GM19438 (cell line): ENCODE data around the gene ARHGAP15.

Experiments used
- ATAC-seq: cut with Tn5 transposase; IDR thresholded peaks from one replicate; pipeline ENCODE4 v1.9.1; 2021; ENCODE audit warnings: low read depth; ENCODE audit not compliant: unreplicated experiment

ARHGAP15 gene

GRCh38 chr2:143163499-143163898, 34.3 kb downstream of the ARHGAP15 start:
- ATAC-seq, result no peak

- ATAC-seq, result no peak
Observed at GRCh38 chr2:143165291-143165690, 36.1 kb downstream of the ARHGAP15 start.

GRCh38 chr2:143169105-143169504, 39.9 kb downstream of the ARHGAP15 start:
- no peak for ATAC-seq

GRCh38 chr2:143171817-143172216, 42.6 kb downstream of the ARHGAP15 start:
- no peak for ATAC-seq

GRCh38 chr2:143175438-143175837, 46.2 kb downstream of the ARHGAP15 start:
- no peak for ATAC-seq

GRCh38 chr2:143176606-143177005, 47.4 kb downstream of the ARHGAP15 start:
- ATAC-seq, result no peak

GRCh38 chr2:143177096-143177786, 48.0 kb downstream of the ARHGAP15 start:
- ATAC-seq, result peak; percentile 94

- no peak for ATAC-seq
Observed at GRCh38 chr2:143181494-143181893, 52.3 kb downstream of the ARHGAP15 start.

GRCh38 chr2:143182649-143183048, 53.4 kb downstream of the ARHGAP15 start:
- ATAC-seq, result no peak

- no peak for ATAC-seq
Observed at GRCh38 chr2:143183804-143184463, 54.7 kb downstream of the ARHGAP15 start.

GRCh38 chr2:143186876-143187275, 57.7 kb downstream of the ARHGAP15 start:
- no peak for ATAC-seq

- no peak for ATAC-seq
Observed at GRCh38 chr2:143190431-143190830, 61.2 kb downstream of the ARHGAP15 start.

GRCh38 chr2:143192106-143192505, 62.9 kb downstream of the ARHGAP15 start:
- ATAC-seq, result no peak

- no peak for ATAC-seq
Observed at GRCh38 chr2:143192716-143193115, 63.5 kb downstream of the ARHGAP15 start.

- no peak for ATAC-seq
Observed at GRCh38 chr2:143193121-143193520, 63.9 kb downstream of the ARHGAP15 start.

GRCh38 chr2:143195511-143195910, 66.3 kb downstream of the ARHGAP15 start:
- ATAC-seq, result no peak

- ATAC-seq, result no peak
Observed at GRCh38 chr2:143204062-143204461, 74.8 kb downstream of the ARHGAP15 start.

- ATAC-seq, result no peak
Observed at GRCh38 chr2:143205106-143205764, 76.0 kb downstream of the ARHGAP15 start.

- ATAC-seq, result no peak
Observed at GRCh38 chr2:143209570-143210445, 80.6 kb downstream of the ARHGAP15 start.

GRCh38 chr2:143210446-143210819, 81.2 kb downstream of the ARHGAP15 start:
- ATAC-seq, result no peak
